Hepatocyte (in vitro differentiated cells): ENCODE measurements around the gene PLEKHG4B. TPM values are rescaled to one million over a fixed set of nuclear protein-coding genes. Genes with fewer than 3 reads are reported as not detected.

Experiments used
- DNase-seq: peaks from one replicate; pipeline ENCODE4 v3.0.0-alpha.2; 2016; ENCODE audit warnings: low spot score
- H2AFZ ChIP-seq: fragments of 200-600 bp; sonication (generic); 2 replicates; pipeline ENCODE4 v1.6.0; 2016; ENCODE audit warnings: antibody characterized with exemption, mild to moderate bottlenecking
- H3K27ac ChIP-seq: fragments of 200-600 bp; sonication (generic); 2 replicates; pipeline ENCODE4 v1.5.1; 2016; ENCODE audit warnings: mild to moderate bottlenecking
- H3K27me3 ChIP-seq: fragments of 200-600 bp; sonication (generic); 2 replicates; pipeline ENCODE4 v1.6.1; 2016
- H3K36me3 ChIP-seq: fragments of 200-600 bp; sonication (generic); replicated peaks from 2 replicates; pipeline ENCODE4 v1.5.1; 2016; ENCODE audit warnings: low read depth; ENCODE audit not compliant: insufficient read depth
- H3K4me1 ChIP-seq: fragments of 200-600 bp; sonication (generic); 2 replicates; pipeline ENCODE4 v1.5.1; 2016; ENCODE audit warnings: mild to moderate bottlenecking, moderate library complexity; ENCODE audit not compliant: insufficient read depth
- H3K4me2 ChIP-seq: fragments of 200-600 bp; sonication (generic); 2 replicates; pipeline ENCODE4 v1.6.0; 2016
- H3K4me3 ChIP-seq: fragments of 200-600 bp; sonication (generic); 2 replicates; pipeline ENCODE4 v1.5.1; 2016; ENCODE audit warnings: mild to moderate bottlenecking
- H3K79me2 ChIP-seq: fragments of 200-600 bp; sonication (generic); 2 replicates; pipeline ENCODE4 v1.6.0; 2017; ENCODE audit warnings: mild to moderate bottlenecking
- H3K9me2 ChIP-seq: fragments of 200-600 bp; sonication (generic); replicated peaks from 2 replicates; pipeline ENCODE4 v1.6.0; 2017; ENCODE audit warnings: mild to moderate bottlenecking; ENCODE audit not compliant: insufficient read depth
- H3K9me3 ChIP-seq: fragments of 200-600 bp; sonication (generic); 2 replicates; pipeline ENCODE4 v1.5.1; 2016; ENCODE audit warnings: low read depth, mild to moderate bottlenecking
- H4K20me1 ChIP-seq: fragments of 200-600 bp; sonication (generic); 2 replicates; pipeline ENCODE4 v1.6.0; 2016; ENCODE audit warnings: mild to moderate bottlenecking; ENCODE audit not compliant: insufficient read depth, poor library complexity, severe bottlenecking
- CTCF ChIP-seq: fragments of 200-600 bp; sonication (generic); IDR thresholded peaks from 2 replicates; pipeline ENCODE4 v1.5.1; 2016; ENCODE audit warnings: antibody characterized with exemption, mild to moderate bottlenecking; ENCODE audit not compliant: poor library complexity
- EZH2 ChIP-seq: fragments of 200-600 bp; sonication (generic); IDR thresholded peaks from 2 replicates; pipeline ENCODE4 v1.6.1; 2016; ENCODE audit warnings: antibody characterized with exemption, mild to moderate bottlenecking, borderline replicate concordance
- EZH2phosphoT487 ChIP-seq: fragments of 200-600 bp; sonication (generic); IDR thresholded peaks from one replicate; pipeline ENCODE4 v1.6.1; 2018; ENCODE audit warnings: antibody characterized with exemption, mild to moderate bottlenecking, low read depth, moderate library complexity; ENCODE audit not compliant: unreplicated experiment, severe bottlenecking
- WGBS: methylation state at CpG from one replicate; pipeline ENCODE4 v1.1.6; 2016; ENCODE audit warnings: low lambda C conversion rate; ENCODE audit errors: missing lambda C conversion rate; 5-methylcytosine and 5-hydroxymethylcytosine counted together
- polyA plus RNA-seq: library from polyadenylated mRNA; unstranded; fragments of >200 nt; fragmentation: Nextera tagmentation; extraction: Ambion mirVana; gene quantifications from 2 replicates; pipeline ENCODE4 v1.2.1, GENCODE V29; 2016
- total RNA-seq: library from RNA; depleted of rRNA; stranded (reverse); fragments of >200 nt; gene quantifications from 2 replicates; pipeline ENCODE4 v1.2.3, GENCODE V29; 2014

Gene PLEKHG4B
- total and polyA plus RNA-seq, 2 experiments from 2014 or later = 3.6 to 4.0 TPM

GRCh38 chr5:139579-140442, 47.8 kb downstream of the PLEKHG4B start:
- TF ChIP-seq EZH2phosphoT487 (no peak), EZH2 (no peak), CTCF (no peak)
- no peaks in the 10 kb centered on the region for H3K9me3 ChIP-seq
- no peak overlapping the region for H3K27ac ChIP-seq
- H3K27me3 ChIP-seq = no peaks in the 10 kb centered on the region
- no peak overlapping the region for H2AFZ ChIP-seq
- H3K4me2 ChIP-seq = no peak overlapping the region
- H3K79me2 ChIP-seq = no peaks in the 10 kb centered on the region
- no peaks in the 10 kb centered on the region for H3K36me3 ChIP-seq
- H4K20me1 ChIP-seq = no peaks in the 10 kb centered on the region
- no peak for DNase-seq
- no peaks in the 10 kb centered on the region for H3K4me1 ChIP-seq
- H3K9me2 ChIP-seq = no peaks in the 10 kb centered on the region
- WGBS = 95% methylated on average over 36 of the region's 36 CpGs
- H3K4me3 ChIP-seq = no peak overlapping the region

- H3K27me3 ChIP-seq = no peaks in the 10 kb centered on the region
- WGBS = 91% methylated on average over 4 of the region's 7 CpGs
- H3K79me2 ChIP-seq = no peaks in the 10 kb centered on the region
- no peak overlapping the region for H3K4me2 ChIP-seq
- no peaks in the 10 kb centered on the region for H4K20me1 ChIP-seq
- no peaks in the 10 kb centered on the region for H3K9me3 ChIP-seq
- H3K27ac ChIP-seq = no peak overlapping the region
- no peak overlapping the region for H2AFZ ChIP-seq
- no peak overlapping the region for H3K4me3 ChIP-seq
- H3K4me1 ChIP-seq = no peaks in the 10 kb centered on the region
- TF ChIP-seq EZH2phosphoT487 = no peak
- TF ChIP-seq CTCF = no peak
- no peaks in the 10 kb centered on the region for H3K36me3 ChIP-seq
- no peak for DNase-seq
- no peaks in the 10 kb centered on the region for H3K9me2 ChIP-seq
Measured at GRCh38 chr5:140443-140829, 48.5 kb downstream of the PLEKHG4B start.

GRCh38 chr5:141211-141610, 49.2 kb downstream of the PLEKHG4B start:
- Histone ChIP-seq H4K20me1 (no peaks in the 10 kb centered on the region), H3K27ac (no peak overlapping the region)
- WGBS = 93% methylated on average over 13 of the region's 13 CpGs

More at GRCh38 chr5:141211-141610, 49.2 kb downstream of the PLEKHG4B start:
- Histone ChIP-seq H3K9me3 (no peaks in the 10 kb centered on the region), H2AFZ (no peak overlapping the region), H3K79me2 (no peaks in the 10 kb centered on the region), H3K4me1 (no peaks in the 10 kb centered on the region), H3K9me2 (no peaks in the 10 kb centered on the region), H3K4me3 (no peak overlapping the region), H3K4me2 (no peak overlapping the region), H3K27me3 (no peaks in the 10 kb centered on the region), H3K36me3 (no peaks in the 10 kb centered on the region)
- no peak for DNase-seq
- TF ChIP-seq CTCF (no peak), EZH2 (no peak), EZH2phosphoT487 (no peak)
